ENCODE results near the gene SPNS3.

SPNS3 gene

DNA sequence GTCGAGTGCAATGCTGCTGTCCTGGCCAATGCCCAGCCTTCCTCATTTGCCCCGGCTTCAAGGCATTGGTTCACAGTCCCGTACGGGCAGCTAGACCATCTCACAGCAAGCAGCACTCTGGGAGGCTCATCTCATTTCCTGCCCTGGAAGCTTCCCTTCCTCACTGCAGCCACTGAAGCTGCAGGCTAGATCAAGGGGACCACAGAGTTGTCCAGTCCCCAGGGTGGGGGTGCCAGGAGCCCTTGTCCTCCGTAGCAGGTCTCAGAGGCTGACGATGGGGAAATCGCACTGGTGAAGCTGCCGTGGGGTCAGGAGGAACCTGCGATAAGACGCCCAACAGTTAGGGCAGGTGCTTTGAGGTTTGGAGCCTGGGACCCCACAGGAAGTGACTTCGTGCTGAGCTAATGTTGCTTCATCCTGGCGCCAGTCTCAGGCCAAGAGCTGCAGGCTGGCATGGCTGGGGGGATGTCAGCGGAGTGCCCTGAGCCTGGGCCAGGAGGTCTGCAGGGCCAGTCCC lies at the start of gene SPNS3:
TSS of gene SPNS3 (plus strand) at position 426 of the 517 bp plus-strand sequence. CDS start at position 454, 28 bp downstream.
- DNase-seq, result peak; percentile 25 to 36

DNA sequence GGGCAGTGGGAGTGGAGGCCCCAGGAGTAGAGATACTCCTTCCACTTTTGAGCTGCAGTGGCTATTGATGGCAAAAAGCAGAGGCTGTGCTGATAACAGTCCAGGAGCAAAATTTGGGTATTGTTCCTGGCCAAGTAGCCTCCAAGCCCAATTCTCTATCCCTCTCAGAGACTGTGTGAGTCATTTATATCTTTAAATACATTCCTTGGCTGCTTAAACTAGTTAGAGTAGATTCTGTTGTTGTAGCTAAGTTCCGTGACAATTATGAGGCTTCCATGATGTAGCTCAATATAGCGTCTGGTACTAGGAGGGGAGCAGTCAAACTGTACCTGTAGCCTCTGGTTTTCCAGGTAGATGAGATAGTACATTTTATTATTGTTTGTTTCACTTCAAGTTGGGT lies 47.3 kb upstream of the SPNS3 start:
- no peak for DNase-seq

DNA sequence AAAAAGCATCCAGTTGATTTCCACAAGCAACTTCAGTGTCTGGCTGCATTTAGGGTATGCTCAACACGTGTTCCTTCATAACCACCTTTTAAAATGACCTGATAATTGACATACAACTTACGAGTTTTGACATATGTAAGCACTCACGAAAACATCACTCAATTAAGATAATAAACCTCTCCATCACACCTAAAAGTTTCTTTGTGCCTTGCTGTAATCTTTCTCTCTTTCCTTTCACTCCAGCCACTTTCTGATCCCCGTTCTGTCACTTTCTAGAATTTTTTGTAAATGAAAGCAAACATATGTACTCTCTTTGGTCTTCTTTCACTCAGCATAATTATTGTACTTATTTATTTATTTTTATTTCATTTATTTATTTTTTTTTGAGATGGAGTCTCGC lies 46.6 kb upstream of the SPNS3 start:
- DNase-seq, result no peak

- DNase-seq, result no peak
Observed at GRCh38 chr17:4389079-4389478, 44.7 kb upstream of the SPNS3 start.

GRCh38 chr17:4393806-4394205 lies 39.9 kb upstream of the SPNS3 start:
- no peak for DNase-seq

DNA sequence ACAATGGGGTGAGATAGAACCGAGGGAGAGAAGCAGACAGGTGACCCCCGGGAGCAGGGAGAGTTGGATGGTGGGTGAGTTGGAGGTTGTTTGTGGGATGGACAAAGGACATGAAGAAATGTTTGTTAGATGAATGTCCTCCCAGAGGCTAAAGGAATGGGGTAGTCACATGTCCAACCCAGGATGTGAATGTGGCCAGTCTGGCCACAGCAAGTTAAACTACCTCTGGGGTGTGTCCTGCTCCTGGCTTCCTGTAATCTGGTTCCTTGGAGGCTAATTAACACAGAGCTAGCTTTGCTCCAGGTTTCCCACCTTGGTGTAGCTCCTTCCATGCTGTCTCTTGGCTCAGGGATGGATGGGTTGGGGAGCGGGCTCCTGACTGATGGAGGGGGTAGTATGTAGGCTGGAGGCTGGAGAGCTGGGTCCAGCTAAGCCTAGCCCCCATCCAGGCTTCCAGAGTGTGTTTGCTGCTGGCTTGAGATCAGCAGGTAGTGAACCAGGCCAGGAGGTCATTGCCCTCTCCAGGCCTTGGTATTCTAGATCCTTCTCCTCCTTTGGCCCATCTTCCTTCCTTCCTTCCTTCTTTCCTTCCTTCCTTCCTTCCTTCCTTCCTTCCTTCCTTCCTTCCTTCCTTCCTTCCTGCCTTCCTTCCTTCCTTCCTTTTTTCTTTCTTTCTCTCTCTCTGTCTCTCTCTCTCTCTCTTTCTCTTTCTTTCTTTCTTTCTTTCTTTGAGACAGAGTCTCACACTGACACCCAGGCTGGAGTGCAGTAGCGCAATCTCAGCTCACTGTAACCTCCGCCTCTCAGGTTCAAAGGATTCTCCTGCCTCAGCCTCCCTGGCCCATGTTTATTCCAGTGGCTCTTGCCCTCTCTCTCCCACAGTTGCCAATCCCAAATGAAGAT lies 39.3 kb upstream of the SPNS3 start:
- DNase-seq, result no peak

DNA sequence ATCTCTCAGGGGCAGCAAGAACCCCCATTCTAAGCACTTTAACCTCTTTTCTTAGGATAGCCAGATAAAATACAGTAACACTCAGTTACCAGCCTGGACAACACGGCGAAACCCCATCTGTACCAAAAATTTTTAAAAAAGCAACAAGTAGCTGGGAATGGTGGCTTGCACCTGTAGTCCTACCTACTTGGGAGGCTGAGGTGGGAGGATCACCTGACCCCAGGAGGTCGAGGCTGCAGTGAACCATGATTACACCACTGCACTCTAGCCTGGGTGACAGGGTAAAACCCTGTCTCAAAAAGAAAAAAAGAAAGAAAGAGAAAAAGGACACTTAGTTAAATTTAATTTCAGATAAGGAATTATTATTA lies 38.6 kb upstream of the SPNS3 start:
- DNase-seq, result no peak

GRCh38 chr17:4397840-4398239 lies 35.9 kb upstream of the SPNS3 start:
- no peak for DNase-seq

DNA sequence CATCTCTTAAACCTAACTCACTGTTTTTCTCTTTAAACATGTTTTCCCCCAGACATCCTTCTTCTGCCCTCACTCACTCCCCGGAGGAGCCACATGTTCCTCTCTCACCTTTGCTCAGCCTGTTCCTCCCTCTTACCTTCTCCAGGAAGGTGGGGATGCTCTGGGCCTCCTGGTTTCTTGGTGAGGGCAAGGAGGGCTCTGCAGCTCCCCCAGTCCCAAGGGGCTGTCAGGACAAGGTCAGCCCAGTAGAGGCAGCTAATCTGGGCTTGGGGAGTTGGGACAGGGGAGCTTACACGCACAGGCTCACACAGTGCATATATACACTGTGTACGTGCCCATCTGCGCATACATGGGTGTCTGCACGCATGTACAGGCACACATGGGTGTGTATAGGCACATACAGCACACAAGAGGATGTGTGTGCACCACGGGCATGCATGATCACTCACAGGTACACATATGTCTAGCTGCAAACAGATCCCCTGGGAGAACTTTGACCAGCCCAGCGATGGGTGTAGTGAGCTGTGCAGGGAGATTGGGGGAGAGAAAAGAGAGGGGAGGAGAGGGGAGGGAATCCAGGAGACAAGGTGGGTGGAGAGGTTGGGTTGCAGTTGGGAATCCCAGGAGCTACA lies 28.6 kb upstream of the SPNS3 start:
- no peak for DNase-seq

DNA sequence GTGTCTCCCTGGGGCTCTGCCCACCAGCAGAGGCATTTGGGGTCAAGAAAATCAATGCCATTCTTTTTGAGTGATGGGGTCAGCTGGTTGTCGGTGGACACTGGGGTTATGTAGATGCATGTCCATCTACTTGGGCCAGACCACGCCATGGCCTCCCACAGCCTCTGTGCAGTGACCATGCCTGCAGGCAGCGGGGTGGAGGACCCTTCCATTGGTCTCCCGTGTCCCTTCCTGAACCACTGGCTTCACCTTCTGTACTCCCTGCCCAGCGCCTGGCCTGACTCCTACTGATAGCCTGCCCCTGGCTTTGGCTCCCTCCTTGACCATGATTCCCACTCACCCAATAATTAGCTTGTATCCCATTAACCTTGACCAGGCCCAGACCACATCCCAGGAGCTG lies 28.0 kb upstream of the SPNS3 start:
- DNase-seq, result no peak

DNA sequence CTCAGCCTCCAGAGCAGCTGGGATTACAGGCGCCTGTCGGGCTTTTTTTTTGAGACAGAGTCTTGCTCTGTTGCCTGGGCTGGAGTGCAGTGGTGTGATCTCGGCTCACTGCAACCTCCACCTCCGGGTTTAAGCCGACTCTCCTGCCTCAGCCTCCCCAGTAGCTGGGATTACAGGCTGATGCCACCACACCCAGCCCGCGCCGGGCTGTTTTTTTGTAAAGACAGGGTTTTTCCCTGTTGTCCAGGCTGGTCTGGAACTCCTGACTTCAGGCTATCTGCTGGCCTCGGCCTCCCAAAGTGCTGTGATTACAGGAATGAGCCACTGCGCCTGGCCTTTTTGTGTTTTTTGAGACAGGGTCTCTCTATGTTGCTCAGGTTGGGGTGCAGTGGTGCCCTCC lies 27.4 kb upstream of the SPNS3 start:
- no peak for DNase-seq

- no peak for DNase-seq
Observed at GRCh38 chr17:4407216-4407615, 26.5 kb upstream of the SPNS3 start.

- no peak for DNase-seq
Observed at GRCh38 chr17:4407851-4408250, 25.9 kb upstream of the SPNS3 start.

DNA sequence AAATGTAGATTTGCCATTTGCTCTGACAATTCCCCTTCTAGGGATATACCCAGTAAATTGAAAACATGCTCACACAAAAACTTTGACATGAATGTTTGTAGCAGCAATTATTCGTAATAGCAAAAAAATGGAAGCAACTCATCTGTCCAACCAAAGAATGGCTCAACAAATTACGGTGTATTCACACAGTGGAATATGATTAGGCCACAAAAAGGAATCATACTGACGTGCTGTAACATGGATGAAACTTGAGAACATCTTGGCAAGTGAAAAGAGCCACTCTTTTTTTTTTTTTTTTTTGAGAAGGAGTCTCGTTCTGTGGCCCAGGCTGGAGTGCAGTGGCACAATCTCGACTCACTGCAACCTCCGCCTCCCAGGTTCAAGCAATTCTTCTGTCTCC lies 24.1 kb upstream of the SPNS3 start:
- no peak for DNase-seq

DNA sequence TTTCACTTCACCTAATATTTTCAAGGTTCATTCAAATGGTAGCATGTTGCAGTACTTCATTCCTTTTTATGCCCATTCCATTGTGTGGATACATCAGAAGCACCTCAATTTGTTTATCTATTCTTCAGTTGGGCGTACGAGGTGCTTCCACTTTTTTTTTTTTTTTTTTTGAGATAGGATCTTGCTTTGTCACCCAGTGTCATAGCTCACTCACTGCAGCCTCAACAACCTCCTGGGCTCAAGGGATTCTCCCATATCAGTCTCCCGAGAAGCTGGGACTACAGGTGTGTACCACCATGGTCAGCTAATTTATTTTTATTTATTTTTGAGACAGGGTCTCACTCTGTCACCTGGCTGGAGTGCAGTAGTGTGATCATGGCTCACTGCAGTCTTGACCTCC lies 22.5 kb upstream of the SPNS3 start:
- DNase-seq, result no peak

- peak; percentile 96 to 97 for DNase-seq
Observed at GRCh38 chr17:4412933-4413831, 20.6 kb upstream of the SPNS3 start.

GRCh38 chr17:4417129-4417667 lies 16.5 kb upstream of the SPNS3 start:
- DNase-seq, result no peak

GRCh38 chr17:4420692-4421131 lies 13.0 kb upstream of the SPNS3 start:
- peak; percentile 46 to 57 for DNase-seq

DNA sequence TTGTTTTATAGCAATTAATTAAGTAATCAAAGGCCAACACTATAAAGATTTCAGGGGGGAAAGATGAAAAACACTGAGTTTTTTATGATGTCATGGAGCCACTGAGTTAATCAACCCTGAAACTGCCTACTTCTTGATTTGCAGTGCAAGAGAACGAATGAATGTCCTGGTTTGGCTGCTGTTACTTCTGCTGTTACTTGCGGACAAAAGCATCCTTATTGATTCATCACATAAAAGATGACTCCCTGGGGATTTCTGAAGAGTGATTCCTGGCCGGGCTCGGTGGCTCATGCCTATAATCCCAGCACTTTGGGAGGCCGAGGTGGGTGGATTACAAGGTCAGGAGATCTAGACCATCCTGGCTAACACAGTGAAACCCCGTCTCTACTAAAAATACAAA lies 10.9 kb upstream of the SPNS3 start:
- no peak for DNase-seq

GRCh38 chr17:4425398-4425797 lies 8.3 kb upstream of the SPNS3 start:
- no peak for DNase-seq

- no peak for DNase-seq
Observed at GRCh38 chr17:4426499-4427208, 7.1 kb upstream of the SPNS3 start.

DNA sequence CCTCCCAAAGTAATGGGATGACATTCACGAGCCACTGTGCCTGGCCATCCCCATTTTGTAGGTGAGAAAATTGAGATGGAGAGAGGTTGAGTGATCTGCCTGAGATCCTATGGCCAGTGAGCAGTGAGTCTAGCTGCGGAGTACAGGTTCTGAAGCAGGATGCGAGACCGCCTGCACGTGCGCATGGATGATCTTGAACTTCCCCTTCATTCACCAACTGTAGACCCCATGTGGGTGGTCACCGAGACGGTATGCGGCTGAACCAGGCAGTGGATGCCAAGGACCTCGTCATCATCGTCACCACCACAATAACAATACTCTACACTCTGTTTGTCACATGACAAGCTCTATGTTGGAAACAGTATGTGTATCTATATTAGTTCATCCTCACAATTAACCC lies 6.2 kb upstream of the SPNS3 start:
- DNase-seq, result no peak

Measured in stimulated activated CD4-positive, alpha-beta T cell treated with anti-CD3 and anti-CD28 coated beads, Interleukin-2, amount 100 ng/mL, for 24 hours (primary cell).